Activated naive CD8-positive, alpha-beta T cell treated with anti-CD3 and anti-CD28 coated beads, Interleukin-2, amount 50 U/mL, for 16 hours (primary cell): ENCODE results near the gene ANKMY1.
"Not testable (repeated sequence)": the region's sequence is repeated elsewhere in the genome, so short reads cannot be mapped to it uniquely, and the experiment has no call there.

Source experiments
- DNase-seq: peaks from one replicate; pipeline ENCODE4 v3.0.0-alpha.2; 2020; ENCODE audit warnings: low read depth, low spot score

Gene ANKMY1

GRCh38 chr2:240506406-240507059, 51.3 kb downstream of the ANKMY1 start:
- no peak for DNase-seq

DNA sequence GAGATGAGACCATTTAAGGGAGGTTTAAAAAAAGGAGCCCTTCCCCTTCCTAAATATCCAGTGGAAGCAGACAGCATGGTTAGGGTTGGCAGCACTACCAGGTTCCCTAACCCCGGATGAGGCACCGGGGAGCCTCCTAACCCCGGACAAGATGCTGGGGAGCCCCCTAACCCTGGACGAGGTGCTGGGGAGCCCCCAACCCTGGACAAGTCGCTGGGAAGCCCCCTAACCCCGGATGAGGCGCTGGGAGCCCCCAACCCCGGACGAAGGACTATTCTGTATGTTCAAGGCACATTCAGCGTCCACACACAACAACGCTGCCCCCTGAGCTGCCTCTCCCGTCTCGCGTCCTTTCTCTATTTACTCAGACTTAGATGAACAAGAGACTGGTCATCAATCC, 51.9 kb downstream of the ANKMY1 start:
- no peak for DNase-seq

GRCh38 chr2:240503848-240504247, 53.9 kb downstream of the ANKMY1 start:
- DNase-seq = no peak

GRCh38 chr2:240503375-240503774, 54.4 kb downstream of the ANKMY1 start:
- DNase-seq = no peak

DNA sequence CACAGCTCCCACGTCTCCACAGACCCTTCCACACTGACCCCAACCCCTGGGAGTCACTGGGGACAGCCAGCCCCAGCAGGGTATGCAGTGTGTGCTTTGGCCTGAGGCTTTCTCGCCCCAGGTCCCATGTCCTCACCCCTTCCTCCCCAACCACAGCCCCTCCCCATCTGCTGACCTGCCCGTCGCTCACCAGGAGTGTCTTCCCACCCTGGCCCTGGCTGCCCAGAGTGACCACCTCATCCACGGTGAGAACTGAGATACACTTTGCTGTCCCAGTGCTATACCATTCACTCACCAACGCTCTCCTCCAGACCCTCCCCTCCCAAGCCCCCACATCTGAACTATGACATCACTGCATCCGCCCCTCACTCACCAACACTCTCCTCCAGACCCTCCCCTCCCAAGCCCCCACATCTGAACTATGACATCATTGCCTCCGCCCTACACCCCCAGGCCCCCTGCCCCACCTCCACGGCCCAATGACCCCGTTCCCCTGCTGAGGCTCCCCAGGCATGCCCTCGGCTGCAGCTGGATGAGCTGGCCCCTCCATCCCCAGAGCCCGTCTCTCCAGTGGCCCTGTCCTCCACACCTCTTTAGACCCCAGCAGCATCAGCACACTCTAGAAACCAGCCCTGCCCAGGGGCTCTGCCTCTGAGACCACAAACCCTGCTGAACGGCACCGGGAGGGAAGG, 55.2 kb downstream of the ANKMY1 start:
- DNase-seq = no peak

DNA sequence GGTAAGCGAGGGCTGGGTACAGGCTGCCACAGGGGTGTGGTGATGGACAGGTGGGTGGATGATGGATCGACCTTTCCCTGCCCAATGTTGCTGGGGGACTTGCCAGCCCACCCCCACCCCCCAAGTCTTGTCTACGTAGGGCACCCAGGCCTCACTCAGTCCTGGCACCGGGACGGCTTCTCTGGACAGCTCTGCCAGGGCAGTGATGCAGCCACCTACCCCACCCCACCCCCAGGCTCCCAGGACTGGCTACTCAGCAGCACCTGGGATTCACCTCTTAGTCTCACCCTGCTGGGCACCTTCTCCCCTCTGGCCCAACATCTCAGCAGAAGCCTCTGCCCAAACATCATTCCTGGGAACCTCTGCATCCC, 55.7 kb downstream of the ANKMY1 start:
- DNase-seq = no peak

GRCh38 chr2:240501531-240501991, 56.2 kb downstream of the ANKMY1 start:
- no peak for DNase-seq

DNA sequence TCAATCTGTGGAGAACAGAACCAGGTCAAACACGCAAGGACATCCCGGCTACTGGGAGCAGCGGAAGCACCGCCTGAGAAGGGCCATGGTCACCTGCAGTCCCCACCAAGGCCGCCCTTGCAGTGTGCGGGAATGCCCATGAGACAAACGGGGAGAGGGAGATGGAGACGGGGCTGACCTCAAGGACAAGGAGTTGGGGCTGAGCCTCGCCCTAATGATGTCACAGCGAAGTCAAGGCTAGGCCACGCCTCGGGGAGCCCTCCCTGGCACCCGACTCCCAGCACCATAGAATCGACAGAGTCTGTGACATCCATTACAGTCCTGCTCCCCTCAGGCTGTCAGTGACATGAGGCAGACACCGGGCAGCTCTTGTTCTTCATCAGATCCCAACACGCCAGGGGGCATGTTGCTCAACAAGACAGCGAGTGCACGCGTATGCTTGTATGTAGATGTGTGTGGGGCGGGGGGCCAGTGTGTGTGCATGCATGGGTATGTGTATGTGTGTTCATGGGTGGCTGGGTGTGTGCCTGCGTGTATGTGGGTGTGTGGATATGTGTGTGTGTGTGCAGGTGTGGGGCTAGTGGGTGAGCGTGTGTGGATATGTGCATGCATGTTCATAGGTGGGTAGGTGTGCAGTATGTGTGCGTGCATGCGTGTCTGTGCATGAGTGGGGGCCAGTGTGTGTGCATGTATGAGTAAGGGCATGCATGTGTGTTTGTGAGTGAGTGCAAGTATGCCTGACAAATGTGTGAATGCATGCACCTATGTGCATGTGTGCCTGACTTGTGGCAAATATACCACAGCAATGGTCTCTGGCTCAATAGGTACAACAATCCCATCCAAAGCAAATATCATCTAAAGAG, 57.0 kb downstream of the ANKMY1 start:
- no peak for DNase-seq

GRCh38 chr2:240499309-240500301, 58.2 kb downstream of the ANKMY1 start:
- DNase-seq = no peak

DNA sequence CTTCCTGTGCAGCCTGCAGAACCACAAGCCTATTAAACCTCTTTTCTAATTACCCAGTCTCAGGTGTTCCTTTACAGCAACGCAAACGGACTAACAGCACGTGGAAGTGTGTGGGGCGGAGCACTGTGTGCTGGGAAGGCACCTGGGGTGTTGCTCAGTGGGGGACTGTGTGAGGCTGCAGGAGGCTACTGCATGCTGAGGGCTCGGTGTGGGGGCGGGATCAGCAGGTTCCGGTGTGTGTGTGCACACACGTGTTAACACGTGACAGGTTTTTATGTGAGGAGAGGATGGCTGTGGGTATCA, 58.9 kb downstream of the ANKMY1 start:
- DNase-seq = no peak

- DNase-seq = no peak
These were observed 59.4 kb downstream of the ANKMY1 start for GRCh38 chr2:240498171-240498957.

DNA sequence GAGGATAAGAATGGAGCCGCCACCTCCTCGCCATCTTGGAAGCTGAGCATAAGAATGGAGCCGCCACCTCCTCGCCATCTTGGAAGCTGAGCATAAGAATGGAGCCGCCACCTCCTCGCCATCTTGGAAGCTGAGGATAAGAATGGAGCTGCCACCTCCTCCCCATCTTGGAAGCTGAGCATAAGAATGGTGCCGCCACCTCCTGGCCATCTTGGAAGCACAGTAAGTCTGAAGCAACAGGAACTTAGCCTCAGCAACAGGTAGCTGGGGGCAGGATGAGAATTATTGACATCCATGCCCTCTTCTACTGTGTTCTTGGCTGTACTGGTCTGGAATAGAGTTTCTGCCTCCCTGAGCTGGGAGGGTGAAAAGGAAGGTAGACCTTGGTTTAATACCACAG, 60.7 kb downstream of the ANKMY1 start:
- DNase-seq = not testable (repeated sequence)

- not testable (repeated sequence) for DNase-seq
These were observed 62.8 kb downstream of the ANKMY1 start for GRCh38 chr2:240494942-240495341.

GRCh38 chr2:240494194-240494793, 63.5 kb downstream of the ANKMY1 start:
- DNase-seq = no peak

- no peak for DNase-seq
These were observed 66.3 kb downstream of the ANKMY1 start for GRCh38 chr2:240491483-240491882.

GRCh38 chr2:240482141-240482540, 75.6 kb downstream of the ANKMY1 start:
- DNase-seq = no peak

- no peak for DNase-seq
These were observed 76.1 kb downstream of the ANKMY1 start for GRCh38 chr2:240481720-240482119.

- no peak for DNase-seq
These were observed 76.8 kb downstream of the ANKMY1 start for GRCh38 chr2:240480834-240481623.

DNA sequence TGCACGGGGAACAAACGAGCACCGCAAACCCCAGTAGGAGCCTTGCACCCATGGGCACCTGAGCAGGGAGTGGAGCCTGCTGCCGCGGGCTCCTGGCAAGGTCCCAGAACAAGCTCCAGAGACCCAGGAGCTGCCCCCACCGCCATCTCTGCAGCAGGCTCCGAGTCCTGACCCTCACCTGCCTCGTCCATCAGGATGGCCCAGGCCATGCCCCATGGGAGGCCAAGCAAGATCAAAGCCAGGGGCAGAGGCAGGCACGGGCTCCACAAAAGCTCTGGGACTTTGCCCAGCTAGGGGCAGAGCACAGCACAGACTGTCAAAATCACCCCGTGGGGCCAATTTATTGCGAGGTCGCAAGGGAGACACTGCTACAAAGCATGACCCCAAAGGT, 78.7 kb downstream of the ANKMY1 start:
- DNase-seq = no peak
